ENCODE measurements around the gene PTPRN2.

- TF ChIP-seq EZH2 (IDR thresholded peaks at IDR 0.05; ENCODE audit: low read depth) (no peak), CTCF (conservative IDR thresholded peaks at IDR 0.05) (no peak)
Observed at GRCh38 chr7:157736341-157736740, 851.3 kb downstream of the PTPRN2 start.

Measured in PC-9 (cell line).